PC-3 (cell line): Measurements from ENCODE around the gene BBLN. TPM values are rescaled to one million over a fixed set of nuclear protein-coding genes. Genes with fewer than 3 reads are reported as not detected.

ENCODE experiments used
- ATAC-seq: fragments of 200-7000 bp; cut with Tn5 transposase; 2 replicates; pipeline ENCODE4 v1.9.1; 2020; ENCODE audit warnings: mild to moderate bottlenecking, moderate library complexity
- BruUV-seq: library from RNA; stranded (reverse); fragments of 400-500 nt; replicated peaks from 2 replicates; lab custom pipeline; 2021; lab: Mats Ljungman, UMichigan
- CTCF ChIA-PET: fragments of 300-600 bp; sonication (Branson Sonifier 250); formaldehyde crosslinking; loops from one replicate; lab custom pipeline; 2022; ENCODE audit warnings: antibody characterized with exemption; lab: Charles Lee
- POLR2A ChIA-PET: fragments of 300-600 bp; sonication (Branson Sonifier 250); formaldehyde crosslinking; loops from one replicate; lab custom pipeline; 2022; ENCODE audit warnings: antibody characterized with exemption; ENCODE audit not compliant: unreplicated experiment; lab: Charles Lee
- DNase-seq: peaks from one replicate; pipeline ENCODE4 v3.0.0-alpha.2; 2015
- H2AFZ ChIP-seq: fragments of 300-600 bp; sonication (generic); 2 replicates; pipeline ENCODE4 v1.6.0; 2016; ENCODE audit warnings: antibody characterized with exemption, low read length
- H3F3A ChIP-seq: fragments of 300-600 bp; sonication (generic); one replicate; pipeline ENCODE4 v1.6.0; 2017; ENCODE audit warnings: antibody characterized with exemption, low read length, control low read depth, mild to moderate bottlenecking; ENCODE audit not compliant: unreplicated experiment
- H3K27ac ChIP-seq: fragments of 300-600 bp; sonication (generic); 2 replicates; pipeline ENCODE4 v1.5.1; 2016; ENCODE audit warnings: mild to moderate bottlenecking, low read length
- H3K27me3 ChIP-seq: fragments of 300-600 bp; sonication (generic); 2 replicates; pipeline ENCODE4 v1.6.1; 2016; ENCODE audit warnings: low read length, mixed read lengths
- H3K36me3 ChIP-seq: fragments of 300-600 bp; sonication (generic); 2 replicates; pipeline ENCODE4 v1.6.1; 2016; ENCODE audit warnings: low read depth, mixed run types, low read length, mixed read lengths
- H3K4me1 ChIP-seq: fragments of 300-600 bp; sonication (generic); 2 replicates; pipeline ENCODE4 v1.5.1; 2016; ENCODE audit warnings: low read length; ENCODE audit not compliant: insufficient read depth
- H3K4me2 ChIP-seq: fragments of 300-600 bp; sonication (generic); 2 replicates; pipeline ENCODE4 v1.6.0; 2016; ENCODE audit warnings: low read length
- H3K4me3 ChIP-seq: fragments of 300-600 bp; sonication (generic); 2 replicates; pipeline ENCODE4 v1.5.1; 2016; ENCODE audit warnings: mild to moderate bottlenecking, low read length, mixed read lengths
- H3K79me2 ChIP-seq: fragments of 300-600 bp; sonication (generic); 2 replicates; pipeline ENCODE4 v1.6.1; 2017; ENCODE audit warnings: low read length, mixed read lengths
- H3K9ac ChIP-seq: fragments of 300-600 bp; sonication (generic); 2 replicates; pipeline ENCODE4 v1.6.0; 2016; ENCODE audit warnings: mild to moderate bottlenecking, low read length
- H3K9me2 ChIP-seq: fragments of 300-600 bp; sonication (generic); replicated peaks from 2 replicates; pipeline ENCODE4 v1.6.1; 2016; ENCODE audit warnings: mixed run types, low read length, mixed read lengths
- H3K9me3 ChIP-seq: fragments of 300-600 bp; sonication (generic); 2 replicates; pipeline ENCODE4 v1.6.1; 2016; ENCODE audit warnings: low read length, mixed read lengths
- H4K20me1 ChIP-seq: fragments of 300-600 bp; sonication (generic); 2 replicates; pipeline ENCODE4 v1.6.1; 2016; ENCODE audit warnings: low read length, mixed read lengths
- CTCF ChIP-seq: fragments of 300-600 bp; sonication (generic); conservative IDR thresholded peaks from 2 replicates; pipeline ENCODE4 v1.5.1; 2017; ENCODE audit warnings: antibody characterized with exemption, low read depth, mild to moderate bottlenecking, low read length
- EZH2 ChIP-seq: fragments of 300-600 bp; sonication (generic); IDR thresholded peaks from one replicate; pipeline ENCODE4 v1.6.1; 2017; ENCODE audit warnings: antibody characterized with exemption, mild to moderate bottlenecking, low read length; ENCODE audit not compliant: unreplicated experiment
- EZH2phosphoT487 ChIP-seq: fragments of 300-600 bp; sonication (generic); IDR thresholded peaks from 2 replicates; pipeline ENCODE4 v1.6.1; 2018; ENCODE audit warnings: mild to moderate bottlenecking, antibody characterized with exemption, low read length, borderline replicate concordance
- intact Hi-C: fragments of 100-400 bp; cut with micrococcal nuclease; formaldehyde crosslinking; loops from 2 replicates; pipeline ENCODE4 v1.9.0; 2023
- total RNA-seq: library from RNA; depleted of rRNA; stranded (reverse); fragments of >200 nt; gene quantifications from 2 replicates; pipeline ENCODE4 v1.2.3, GENCODE V29; 2014

BBLN gene
- total RNA-seq, 1 experiment from 2014 or later: 158 TPM

- DNase-seq (no peak), ATAC-seq (no peak)
- H2AFZ ChIP-seq: no peak overlapping the region
- POLR2A ChIA-PET: no interaction called here
- H3K36me3 ChIP-seq: no peaks in the 10 kb centered on the region
- no peak overlapping the region for H3K9ac ChIP-seq
- CTCF ChIA-PET: no interaction called here
- H3K4me3 ChIP-seq: no peak overlapping the region
- no TSS peak for BruUV-seq
- peaks cover 5% of the 10 kb centered on the region; the same call in 1 of the 2 replicates for H3K4me1 ChIP-seq
- H3K4me2 ChIP-seq: no peak overlapping the region
- intact Hi-C loops: loop anchor here (10.0 kb wide), 1 partner anchor 46 kb away; no protein-coding TSS in a partner anchor
- H3K9me2 ChIP-seq: no peaks in the 10 kb centered on the region
- H3K27me3 ChIP-seq: no peaks in the 10 kb centered on the region
- H3K27ac ChIP-seq: no peak overlapping the region
- TF ChIP-seq EZH2phosphoT487 (no peak), EZH2 (no peak), CTCF (no peak)
- no peaks in the 10 kb centered on the region for H3K9me3 ChIP-seq
- no peaks in the 10 kb centered on the region for H4K20me1 ChIP-seq
- H3K79me2 ChIP-seq: peaks cover 12% of the 10 kb centered on the region; the same call in 1 of the 2 replicates
- H3F3A ChIP-seq: no peaks in the 10 kb centered on the region
These were observed 49.0 kb downstream of the BBLN start for GRCh38 chr9:128208946-128209669.

- Histone ChIP-seq H2AFZ (no peak overlapping the region), H3K27me3 (no peaks in the 10 kb centered on the region), H4K20me1 (no peaks in the 10 kb centered on the region), H3K79me2 (no peaks in the 10 kb centered on the region), H3K4me2 (no peak overlapping the region), H3K9me3 (no peaks in the 10 kb centered on the region), H3K27ac (no peak overlapping the region), H3K4me1 (peaks cover 10% of the 10 kb centered on the region; the same call in 1 of the 2 replicates), H3F3A (no peaks in the 10 kb centered on the region), H3K9me2 (no peaks in the 10 kb centered on the region), H3K36me3 (no peaks in the 10 kb centered on the region), H3K9ac (no peak overlapping the region), H3K4me3 (no peak overlapping the region)
- no peak for ATAC-seq
- ChIA-PET CTCF (interaction anchor here (0.5 kb wide), 1 partner anchor 493 kb away, joined by 6 read pairs; no protein-coding TSS in a partner anchor), POLR2A (no interaction called here)
- DNase-seq: no peak
- BruUV-seq: no TSS peak
- no peak for TF ChIP-seq CTCF
- TF ChIP-seq EZH2phosphoT487: no peak
- no peak for TF ChIP-seq EZH2
- intact Hi-C loops: no loop called here
These were observed 51.3 kb downstream of the BBLN start for GRCh38 chr9:128211186-128211980.

- Histone ChIP-seq H3F3A (no peaks in the 10 kb centered on the region), H3K9me3 (no peaks in the 10 kb centered on the region), H4K20me1 (no peaks in the 10 kb centered on the region), H3K9ac (no peak overlapping the region), H3K4me3 (no peak overlapping the region), H3K4me2 (no peak overlapping the region), H3K36me3 (no peaks in the 10 kb centered on the region), H3K4me1 (peaks cover 10% of the 10 kb centered on the region; the same call in 1 of the 2 replicates), H3K27ac (no peak overlapping the region), H3K79me2 (no peaks in the 10 kb centered on the region), H3K9me2 (no peaks in the 10 kb centered on the region), H3K27me3 (no peaks in the 10 kb centered on the region), H2AFZ (no peak overlapping the region)
- CTCF ChIA-PET: no interaction called here
- no TSS peak for BruUV-seq
- DNase-seq (no peak), ATAC-seq (no peak)
- no peak for TF ChIP-seq EZH2phosphoT487
- no peak for TF ChIP-seq EZH2
- no peak for TF ChIP-seq CTCF
- POLR2A ChIA-PET: no interaction called here
- intact Hi-C loops: no loop called here
These were observed 51.9 kb downstream of the BBLN start for GRCh38 chr9:128211981-128212281.
